HTR-8/SVneo (cell line): ENCODE data around the gene TMEM86A.

ENCODE experiments used
- DNase-seq: peaks from one replicate; pipeline ENCODE4 v3.0.0; 2011; ENCODE audit warnings: low spot score, mixed read lengths; ENCODE audit not compliant: insufficient read length
- FAIRE-seq: peaks from 2 replicates; lab custom pipeline; 2011; peaks lifted over from hg19 to GRCh38; lab: Jason Lieb, UNC

The TMEM86A gene

GRCh38 chr11:18749681-18750319 lies 51.2 kb downstream of the TMEM86A start:
- FAIRE-seq, result peak; percentile 26
- DNase-seq, result peak; percentile 79

GRCh38 chr11:18750944-18751343 lies 52.4 kb downstream of the TMEM86A start:
- DNase-seq, result no peak
- no peak for FAIRE-seq

GRCh38 chr11:18752502-18752901 lies 53.9 kb downstream of the TMEM86A start:
- DNase-seq, result no peak

GRCh38 chr11:18754308-18754707 lies 55.7 kb downstream of the TMEM86A start:
- DNase-seq, result peak; percentile 11
- no peak for FAIRE-seq

More at GRCh38 chr11:18752502-18752901, 53.9 kb downstream of the TMEM86A start:
- FAIRE-seq, result no peak
